Neural progenitor cell (in vitro differentiated cells): Measurements from ENCODE around the gene GPS1.

Experiments
- CTCF ChIP-seq: fragments of 200-600 bp; sonication (generic); IDR thresholded peaks from 2 replicates; pipeline ENCODE4 v1.5.1; 2017; ENCODE audit warnings: antibody characterized with exemption, mild to moderate bottlenecking
- EZH2 ChIP-seq: fragments of 200-600 bp; sonication (generic); IDR thresholded peaks from 2 replicates; pipeline ENCODE4 v1.6.1; 2017; ENCODE audit warnings: antibody characterized with exemption, mild to moderate bottlenecking, moderate library complexity

DNA sequence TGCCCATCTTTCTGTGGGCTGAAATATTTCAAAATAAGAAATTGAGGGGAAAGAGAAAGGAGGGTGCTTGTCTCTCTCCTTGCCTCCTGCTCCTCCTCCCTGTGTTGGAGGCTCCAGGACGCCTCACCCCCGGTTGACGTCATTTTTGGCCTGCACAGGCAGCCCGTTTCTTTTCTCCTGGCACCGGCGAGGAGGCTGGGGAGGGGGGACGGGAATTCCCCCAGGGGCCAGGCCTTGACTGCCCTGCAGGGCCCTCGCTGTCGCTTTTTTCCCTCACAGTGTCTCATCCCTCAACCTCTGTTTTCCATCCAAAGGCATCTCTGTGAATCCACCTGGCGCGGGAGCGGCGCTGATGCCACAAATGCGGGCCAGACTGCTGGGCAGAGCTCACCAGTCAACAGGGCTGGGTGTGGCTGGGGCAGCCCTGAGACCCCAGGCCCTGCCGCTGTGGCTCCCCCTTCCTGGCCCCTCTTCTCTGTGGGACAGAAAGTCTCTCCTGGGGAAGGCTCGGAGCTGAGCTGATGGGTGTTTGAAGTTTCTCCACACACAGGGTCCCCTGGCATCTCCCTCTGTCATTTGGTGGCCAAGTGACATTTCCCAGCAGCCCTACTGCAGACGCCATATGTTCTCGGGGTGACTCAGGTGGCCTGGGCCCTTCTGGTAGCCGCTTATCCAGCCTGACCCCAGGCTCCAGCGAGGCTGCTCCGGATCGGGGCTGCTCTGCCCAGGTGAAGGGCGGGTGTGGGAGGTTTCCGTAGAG is 45.0 kb upstream of the GPS1 start:
- TF ChIP-seq CTCF (no peak), EZH2 (no peak)
